ENCODE results near the gene USP46. TPM values are rescaled to one million over a fixed set of nuclear protein-coding genes. Genes with fewer than 3 reads are reported as not detected.

Gene USP46
- total and polyA plus RNA-seq, 2 of the 13 experiments (the other 11 are each of a cell fraction or from before 2014, with no cell fraction given) = 4.7 to 17.4 TPM

- H3K27me3 ChIP-seq (ENCODE audit: control insufficient read depth in 1 of 2, insufficient read depth in 2 of 2, low read length in 2 of 2) = no peaks in the 10 kb centered on the region
- H4K20me1 ChIP-seq (ENCODE audit: insufficient read depth, low read length) = no peaks in the 10 kb centered on the region
- no peak for FAIRE-seq
- H3K4me2 ChIP-seq (ENCODE audit: low read depth, low read length) = no peak overlapping the region
- H3K36me3 ChIP-seq (replicated peaks in 1 of 2; ENCODE audit: control insufficient read depth in 1 of 2, insufficient read depth in 2 of 2, low read length in 2 of 2) = no peaks in the 10 kb centered on the region
- DNase-seq (ENCODE audit: low spot score) = no peak
- no TSS peak for BruUV-seq (replicated peaks)
- peaks cover 5% of the 10 kb centered on the region; the same call in 1 of the 2 replicates for H3K4me1 ChIP-seq (ENCODE audit: insufficient read depth, low read length)
- no peak for TF ChIP-seq GTF2F1 (IDR thresholded peaks at IDR 0.05; ENCODE audit: low read length)
- no peak for TF ChIP-seq HES4 (CRISPR knock-in tag; IDR thresholded peaks at IDR 0.05; ENCODE audit: borderline replicate concordance)
- TF ChIP-seq ELF3 (CRISPR knock-in tag; IDR thresholded peaks at IDR 0.05) = no peak
- TF ChIP-seq, protein P1, sequence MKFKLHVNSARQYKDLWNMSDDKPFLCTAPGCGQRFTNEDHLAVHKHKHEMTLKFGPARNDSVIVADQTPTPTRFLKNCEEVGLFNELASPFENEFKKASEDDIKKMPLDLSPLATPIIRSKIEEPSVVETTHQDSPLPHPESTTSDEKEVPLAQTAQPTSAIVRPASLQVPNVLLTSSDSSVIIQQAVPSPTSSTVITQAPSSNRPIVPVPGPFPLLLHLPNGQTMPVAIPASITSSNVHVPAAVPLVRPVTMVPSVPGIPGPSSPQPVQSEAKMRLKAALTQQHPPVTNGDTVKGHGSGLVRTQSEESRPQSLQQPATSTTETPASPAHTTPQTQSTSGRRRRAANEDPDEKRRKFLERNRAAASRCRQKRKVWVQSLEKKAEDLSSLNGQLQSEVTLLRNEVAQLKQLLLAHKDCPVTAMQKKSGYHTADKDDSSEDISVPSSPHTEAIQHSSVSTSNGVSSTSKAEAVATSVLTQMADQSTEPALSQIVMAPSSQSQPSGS (CRISPR knock-in tag; IDR thresholded peaks at IDR 0.05) = no peak
- TF ChIP-seq ZNF609 (CRISPR knock-in tag; IDR thresholded peaks at IDR 0.05; ENCODE audit: borderline replicate concordance) = no peak
- no peak for TF ChIP-seq KAT7 (CRISPR knock-in tag; IDR thresholded peaks at IDR 0.05; ENCODE audit: borderline replicate concordance)
- TF ChIP-seq, protein P2, sequence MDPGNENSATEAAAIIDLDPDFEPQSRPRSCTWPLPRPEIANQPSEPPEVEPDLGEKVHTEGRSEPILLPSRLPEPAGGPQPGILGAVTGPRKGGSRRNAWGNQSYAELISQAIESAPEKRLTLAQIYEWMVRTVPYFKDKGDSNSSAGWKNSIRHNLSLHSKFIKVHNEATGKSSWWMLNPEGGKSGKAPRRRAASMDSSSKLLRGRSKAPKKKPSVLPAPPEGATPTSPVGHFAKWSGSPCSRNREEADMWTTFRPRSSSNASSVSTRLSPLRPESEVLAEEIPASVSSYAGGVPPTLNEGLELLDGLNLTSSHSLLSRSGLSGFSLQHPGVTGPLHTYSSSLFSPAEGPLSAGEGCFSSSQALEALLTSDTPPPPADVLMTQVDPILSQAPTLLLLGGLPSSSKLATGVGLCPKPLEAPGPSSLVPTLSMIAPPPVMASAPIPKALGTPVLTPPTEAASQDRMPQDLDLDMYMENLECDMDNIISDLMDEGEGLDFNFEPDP (CRISPR knock-in tag; conservative IDR thresholded peaks at IDR 0.05) = no peak
- no peak for TF ChIP-seq ATF7 (IDR thresholded peaks at IDR 0.05)
- no peak for TF ChIP-seq ATF7 (CRISPR knock-in tag; IDR thresholded peaks at IDR 0.05)
- TF ChIP-seq PAF1 (CRISPR knock-in tag; IDR thresholded peaks at IDR 0.05) = no peak
- POLR2A ChIA-PET = interaction anchor here (1.3 kb wide), 1 partner anchor 37 kb away, joined by 4 read pairs; no protein-coding TSS in a partner anchor
- no peak for ATAC-seq
- 41% methylated on average over 3 of the region's 3 CpGs for WGBS (ENCODE audit: low lambda C conversion rate)
- CTCF ChIA-PET (ENCODE audit: low intra/inter-chr PET ratio, low total read pairs) = no interaction called here
- H3K27ac ChIP-seq (ENCODE audit: extremely low read length, insufficient read depth, low read length) = no peak overlapping the region
- intact Hi-C loops (cut with micrococcal nuclease; ENCODE audit: unreplicated experiment) = no loop called here
- H3K9ac ChIP-seq (ENCODE audit: insufficient read depth, low read depth, low read length) = no peak overlapping the region
- no peaks in the 10 kb centered on the region for H3K9me3 ChIP-seq (ENCODE audit: low read length)
- H3K4me3 ChIP-seq (replicated peaks in 1 of 3; ENCODE audit: insufficient read depth in 1 of 3, low read depth in 2 of 3, low read length in 3 of 3) = no peak overlapping the region
- no peaks in the 10 kb centered on the region for H3K79me2 ChIP-seq (ENCODE audit: insufficient read depth, low read length)
- in situ Hi-C loops (cut with HindIII; ENCODE audit: extremely low pct_ligation_motif_present, low pct_unique_long_range_greater_than_20kb) = no loop called here
- H2AFZ ChIP-seq (ENCODE audit: low read length) = no peak overlapping the region
Measured at GRCh38 chr4:52675111-52675510, 16.0 kb upstream of the USP46 start.

Measured in HepG2 (cell line).